IgD-negative memory B cell (primary cell): ENCODE results near the gene MED16. TPM values are rescaled to one million over a fixed set of nuclear protein-coding genes. Genes with fewer than 3 reads are reported as not detected.

Experiments
- H3K27ac Mint-ChIP-seq, 3 donors: one replicate each; pipeline ENCODE4 v1.8.0; 2020 to 2022; ENCODE audit warnings: mild to moderate bottlenecking in 3 of 3, mixed read lengths in 3 of 3, moderate library complexity in 1 of 3
- H3K27me3 Mint-ChIP-seq: one replicate; pipeline ENCODE4 v1.8.0; 2021; ENCODE audit warnings: mixed read lengths
- H3K36me3 Mint-ChIP-seq: one replicate; pipeline ENCODE4 v1.8.0; 2020; ENCODE audit warnings: mild to moderate bottlenecking, mixed read lengths
- H3K4me1 Mint-ChIP-seq, 3 donors: one replicate each; pipeline ENCODE4 v1.8.0; 2020 to 2022; ENCODE audit warnings: mixed read lengths in 3 of 3, mild to moderate bottlenecking in 1 of 3
- H3K4me3 Mint-ChIP-seq, 4 donors: one replicate each; pipeline ENCODE4 v1.8.0; 2020 to 2022; ENCODE audit warnings: mild to moderate bottlenecking in 4 of 4, mixed read lengths in 4 of 4, moderate library complexity in 3 of 4
- H3K9me3 Mint-ChIP-seq, 3 donors: one replicate each; pipeline ENCODE4 v1.8.0; 2020 to 2021; ENCODE audit warnings: mixed read lengths in 3 of 3, mild to moderate bottlenecking in 1 of 3
- polyA plus RNA-seq: library from polyadenylated mRNA; unstranded; fragments of 300-500 nt; fragmentation: Illumina TruSeq; gene quantifications from one replicate; pipeline ENCODE4 v1.2.3, GENCODE V29; 2021

Gene MED16
- polyA plus RNA-seq, 1 donor from 2014 or later: 138 TPM

DNA sequence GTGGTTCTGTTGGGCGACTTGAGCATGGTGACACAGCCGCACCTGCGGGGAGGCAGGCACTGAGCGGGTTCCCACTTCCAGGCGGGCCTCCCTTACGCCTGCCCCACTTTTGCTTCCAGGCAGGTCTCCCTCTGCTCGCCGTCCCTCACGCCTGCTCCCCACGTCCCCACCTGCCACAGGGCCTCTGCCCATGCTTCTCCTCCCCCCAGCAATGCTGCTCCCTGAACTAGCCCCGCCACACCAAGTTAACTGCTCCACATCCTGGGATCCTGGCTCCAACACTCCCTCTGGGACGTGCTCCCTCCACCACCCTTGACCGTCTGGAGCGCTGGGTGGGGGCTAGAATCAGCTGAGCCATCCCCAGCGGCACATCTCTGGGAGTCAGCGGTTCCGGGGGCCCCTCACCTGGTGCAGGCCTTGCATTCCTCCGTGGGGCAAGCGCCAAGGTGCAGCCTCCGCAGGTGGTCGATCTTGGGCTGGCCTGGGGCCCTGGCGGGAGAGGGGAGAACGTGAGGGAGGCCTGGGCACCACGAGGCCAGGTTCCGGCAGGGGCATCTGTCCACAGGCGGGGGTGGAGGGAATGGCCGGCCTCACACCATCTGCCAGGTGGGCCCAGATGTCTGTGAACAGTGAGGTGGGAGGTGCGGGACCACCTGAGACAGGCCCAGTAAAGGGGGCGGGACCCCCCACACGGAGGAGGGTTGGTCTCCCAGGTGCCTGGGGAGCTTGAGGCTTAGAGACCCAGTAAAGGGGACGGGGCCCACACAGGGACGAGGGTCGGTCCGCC, 24.3 kb downstream of the MED16 start:
- no peaks in the 10 kb centered on the region for H3K36me3 Mint-ChIP-seq
- H3K9me3 Mint-ChIP-seq: no peaks in the 10 kb centered on the region
- no peak overlapping the region for H3K27ac Mint-ChIP-seq
- no peaks in the 10 kb centered on the region for H3K27me3 Mint-ChIP-seq
- peak overlapping the region in 1 of 4 donors; percentile 63 for H3K4me3 Mint-ChIP-seq
- H3K4me1 Mint-ChIP-seq: peaks cover 8 to 11% (median 8%) of the 10 kb centered on the region in 3 donors

DNA sequence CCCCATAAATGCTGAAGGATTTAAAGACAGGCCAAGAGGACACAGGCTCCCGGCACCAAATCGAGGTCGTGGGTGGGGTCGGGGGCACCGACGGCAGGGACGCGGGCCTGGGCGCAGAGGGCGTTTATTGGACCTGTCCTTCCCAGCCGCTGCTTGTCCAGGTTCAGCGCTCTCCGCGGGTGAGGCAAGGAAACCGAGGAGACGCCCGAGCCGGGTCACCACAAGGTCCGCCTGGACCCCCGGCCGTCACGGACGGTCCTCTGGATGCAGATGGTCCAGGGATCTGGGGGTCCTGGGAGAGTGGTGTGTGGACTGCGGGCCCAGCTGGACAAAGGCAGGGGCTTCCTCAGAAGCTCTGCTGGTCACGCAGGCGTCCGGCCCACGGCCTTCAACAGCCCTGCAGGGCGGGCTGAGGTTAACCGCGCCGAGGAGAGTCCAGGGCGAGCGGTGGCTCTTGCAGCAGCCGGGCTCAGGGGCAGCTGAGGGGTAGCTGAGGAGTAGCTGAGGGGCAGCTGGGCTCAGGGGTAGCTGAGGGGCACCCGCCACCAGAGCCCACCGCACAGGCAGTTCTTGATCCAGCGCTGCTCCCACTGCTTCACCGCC, 25.0 kb downstream of the MED16 start:
- Mint-ChIP-seq H3K4me3 (peak overlapping the region in 1 of 4 donors; percentile 40), H3K36me3 (no peaks in the 10 kb centered on the region), H3K9me3 (no peaks in the 10 kb centered on the region), H3K27ac (peak overlapping the region in 1 of 3 donors; percentile 62), H3K27me3 (no peaks in the 10 kb centered on the region), H3K4me1 (peaks cover 8 to 14% (median 9%) of the 10 kb centered on the region in 3 donors)

DNA sequence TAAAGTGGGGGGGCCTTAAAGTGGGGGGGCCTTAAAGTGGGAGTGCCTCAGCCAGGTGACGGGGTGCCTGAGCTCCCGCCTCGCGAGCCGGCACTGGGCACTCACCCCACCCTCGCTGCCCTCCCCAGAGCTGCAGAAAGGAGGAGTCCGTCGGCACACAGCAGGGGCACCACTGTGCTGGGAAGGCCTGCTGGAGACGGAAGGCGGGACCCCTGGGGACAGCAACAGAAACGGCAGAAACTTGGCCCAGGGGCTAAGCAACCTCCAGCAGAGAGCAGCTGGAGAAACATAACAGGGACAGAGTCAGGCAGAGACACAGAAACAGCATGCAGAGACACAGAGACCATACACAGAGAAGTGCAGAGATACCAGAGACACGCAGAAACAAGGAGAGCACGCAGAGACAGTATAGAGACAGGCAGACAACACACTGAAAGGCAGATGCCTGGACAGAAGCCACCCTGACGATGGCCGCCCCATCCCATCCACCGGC, 25.6 kb downstream of the MED16 start:
- H3K4me1 Mint-ChIP-seq: peaks cover 9 to 12% (median 10%) of the 10 kb centered on the region in 3 donors
- H3K27me3 Mint-ChIP-seq: no peaks in the 10 kb centered on the region
- H3K36me3 Mint-ChIP-seq: no peaks in the 10 kb centered on the region
- H3K4me3 Mint-ChIP-seq: peak overlapping the region in 1 of 4 donors; percentile 40
- H3K27ac Mint-ChIP-seq: peak overlapping the region in 1 of 3 donors; percentile 62
- no peaks in the 10 kb centered on the region for H3K9me3 Mint-ChIP-seq

DNA sequence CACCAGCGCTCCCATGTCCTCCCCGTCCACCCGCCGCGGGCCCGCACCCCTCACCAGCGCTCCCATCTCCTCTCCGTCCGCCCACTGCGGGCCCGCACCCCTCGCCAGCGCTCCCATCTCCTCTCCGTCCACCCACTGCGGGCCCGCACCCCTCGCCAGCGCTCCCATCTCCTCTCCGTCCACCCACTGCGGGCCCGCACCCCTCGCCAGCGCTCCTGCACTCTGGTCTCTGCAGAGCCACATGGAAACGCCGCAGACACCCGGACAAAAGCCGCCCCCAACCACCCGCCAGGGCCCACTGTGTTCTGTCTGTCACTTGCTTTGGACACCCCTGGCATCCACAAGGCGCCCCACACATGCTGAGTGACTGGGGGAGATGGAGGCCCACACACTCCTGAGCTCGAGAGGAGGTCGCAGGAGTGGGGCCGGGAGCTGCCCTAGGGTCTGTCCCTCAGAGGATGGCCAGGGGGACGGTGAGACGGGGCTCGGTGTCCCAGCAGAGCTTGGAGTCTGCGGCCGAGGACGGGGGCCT, 26.2 kb downstream of the MED16 start:
- Mint-ChIP-seq H3K9me3 (no peaks in the 10 kb centered on the region), H3K4me1 (peaks cover 9 to 12% (median 10%) of the 10 kb centered on the region in 3 donors), H3K36me3 (no peaks in the 10 kb centered on the region), H3K4me3 (no peak overlapping the region), H3K27ac (peak overlapping the region in 1 of 3 donors; percentile 62), H3K27me3 (no peaks in the 10 kb centered on the region)

DNA sequence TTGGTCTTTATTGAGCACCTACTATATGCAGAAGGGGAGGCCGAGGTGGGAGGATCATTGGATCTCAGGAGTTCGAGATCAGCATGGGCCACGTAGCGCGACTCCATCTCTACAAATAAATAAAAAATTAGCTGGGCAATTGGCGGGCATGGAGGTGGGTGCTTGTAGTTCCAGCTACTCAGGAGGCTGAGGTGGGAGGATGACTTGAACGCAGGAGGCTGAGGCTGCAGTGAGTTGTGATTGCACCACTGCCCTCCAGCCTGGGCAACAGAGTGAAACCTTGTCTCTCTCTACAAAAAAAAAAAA, 29.7 kb downstream of the MED16 start:
- Mint-ChIP-seq H3K4me1 (peaks cover 9 to 10% (median 10%) of the 10 kb centered on the region in 3 donors), H3K4me3 (peak overlapping the region; percentile 79 to 94 (median 86)), H3K27me3 (no peaks in the 10 kb centered on the region), H3K9me3 (peaks cover 0 to under 1% (median 0%) of the 10 kb centered on the region in 3 donors), H3K27ac (peak overlapping the region; percentile 83 to 98 (median 91)), H3K36me3 (no peaks in the 10 kb centered on the region)

DNA sequence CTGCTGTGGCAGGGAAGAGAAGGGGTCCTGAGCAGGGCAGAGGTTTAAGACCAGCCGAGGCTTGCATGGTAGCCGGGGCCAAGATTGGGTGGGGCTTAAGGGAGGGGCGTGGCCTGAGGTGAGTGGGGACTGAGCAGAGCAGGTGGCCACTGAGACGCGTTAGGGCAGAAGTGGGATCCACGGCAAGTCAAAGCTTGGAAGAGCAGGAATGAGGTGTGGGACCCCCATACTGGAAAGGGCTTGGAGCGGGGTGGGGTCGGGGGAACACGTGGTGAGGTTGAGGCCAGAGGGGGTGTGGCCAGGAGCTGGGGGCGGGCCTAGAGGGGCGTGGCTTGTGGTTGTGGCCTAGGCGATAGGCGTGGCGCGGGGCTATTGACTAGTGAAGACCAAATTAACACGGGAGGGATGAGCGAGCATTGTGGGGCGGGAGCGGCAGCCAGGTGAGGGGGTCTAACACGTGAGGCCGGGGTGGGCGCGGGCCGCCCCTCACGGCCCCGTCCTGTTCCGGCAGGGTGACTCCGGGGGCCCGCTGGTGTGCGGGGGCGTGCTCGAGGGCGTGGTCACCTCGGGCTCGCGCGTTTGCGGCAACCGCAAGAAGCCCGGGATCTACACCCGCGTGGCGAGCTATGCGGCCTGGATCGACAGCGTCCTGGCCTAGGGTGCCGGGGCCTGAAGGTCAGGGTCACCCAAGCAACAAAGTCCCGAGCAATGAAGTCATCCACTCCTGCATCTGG, 30.2 kb downstream of the MED16 start:
- Mint-ChIP-seq H3K4me3 (peak overlapping the region; percentile 79 to 94 (median 83)), H3K27me3 (peaks cover under 1% of the 10 kb centered on the region), H3K27ac (peak overlapping the region; percentile 67 to 98 (median 83)), H3K36me3 (no peaks in the 10 kb centered on the region), H3K4me1 (peaks cover 9 to 10% (median 10%) of the 10 kb centered on the region in 3 donors), H3K9me3 (peaks cover 0 to 2% (median 0%) of the 10 kb centered on the region in 3 donors)

DNA sequence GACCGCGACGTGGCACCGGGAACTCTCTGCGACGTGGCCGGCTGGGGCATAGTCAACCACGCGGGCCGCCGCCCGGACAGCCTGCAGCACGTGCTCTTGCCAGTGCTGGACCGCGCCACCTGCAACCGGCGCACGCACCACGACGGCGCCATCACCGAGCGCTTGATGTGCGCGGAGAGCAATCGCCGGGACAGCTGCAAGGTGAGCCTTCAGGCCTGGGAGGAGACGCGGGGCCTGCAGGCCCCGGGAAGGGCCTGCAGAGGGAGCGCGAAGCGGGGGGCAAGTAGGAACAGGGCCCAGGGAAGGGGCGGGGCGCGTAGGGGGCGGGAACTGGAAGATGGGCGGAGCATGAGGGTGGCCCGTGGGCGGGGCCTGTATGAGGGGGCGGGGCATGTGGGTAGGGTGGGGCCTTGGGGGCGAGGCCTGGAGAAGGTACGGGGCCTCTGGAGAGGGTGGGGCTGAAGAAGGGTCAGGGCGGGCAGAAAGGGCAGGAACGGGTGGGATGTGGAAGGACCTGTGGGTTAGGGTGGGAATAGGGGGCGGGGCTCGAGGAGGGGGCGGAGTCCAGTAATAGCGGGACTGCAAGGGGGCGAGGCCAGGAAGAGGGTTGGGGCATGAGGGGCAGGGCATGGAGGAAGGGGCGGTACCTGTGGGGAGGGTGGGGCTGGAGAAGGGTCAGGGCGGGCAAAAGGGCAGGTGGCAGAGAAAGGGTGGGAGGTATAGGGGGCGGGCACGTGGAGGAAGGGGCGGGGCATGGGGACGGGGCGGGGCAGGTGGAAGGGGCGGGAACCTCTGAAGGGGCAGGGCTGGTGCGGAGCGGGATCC, 31.0 kb downstream of the MED16 start:
- H3K36me3 Mint-ChIP-seq: no peaks in the 10 kb centered on the region
- H3K9me3 Mint-ChIP-seq: peaks cover 0 to 2% (median 0%) of the 10 kb centered on the region in 3 donors
- peak overlapping the region in 3 of 4 donors; percentile 17 to 79 (median 47) for H3K4me3 Mint-ChIP-seq
- peak overlapping the region in 1 of 3 donors; percentile 98 for H3K27ac Mint-ChIP-seq
- H3K4me1 Mint-ChIP-seq: peaks cover 8 to 13% (median 9%) of the 10 kb centered on the region in 3 donors
- H3K27me3 Mint-ChIP-seq: peaks cover 2% of the 10 kb centered on the region

DNA sequence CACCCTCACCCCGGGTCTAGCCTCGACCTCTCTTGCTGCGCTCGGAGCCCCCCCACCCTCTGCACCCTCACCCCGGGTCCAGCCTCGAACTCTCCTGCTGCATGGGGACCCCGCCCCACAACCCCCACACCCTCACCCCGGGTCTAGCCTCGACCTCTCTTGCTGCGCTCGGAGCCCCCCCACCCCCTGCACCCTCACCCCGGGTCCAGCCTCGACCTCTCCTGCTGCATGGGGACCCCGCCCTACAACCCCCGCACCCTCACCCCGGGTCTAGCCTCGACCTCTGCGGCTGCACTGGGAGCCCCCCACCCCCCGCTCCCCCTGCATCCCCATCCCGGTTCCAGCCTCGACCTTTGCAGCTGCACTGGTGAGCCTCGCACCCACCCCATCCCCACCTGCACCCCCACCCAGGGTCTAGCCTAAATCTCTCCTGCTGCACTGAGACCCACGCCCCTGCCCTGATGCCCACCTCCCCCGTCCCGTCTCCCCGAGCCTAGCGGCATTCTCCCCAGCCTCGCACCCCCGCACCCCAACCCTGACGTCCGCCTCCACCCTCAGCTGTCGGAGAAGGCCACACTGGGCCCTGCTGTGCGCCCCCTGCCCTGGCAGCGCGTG, 31.7 kb downstream of the MED16 start:
- Mint-ChIP-seq H3K27me3 (peaks cover 2% of the 10 kb centered on the region), H3K4me3 (peak overlapping the region in 1 of 4 donors; percentile 17), H3K27ac (no peak overlapping the region), H3K9me3 (peaks cover 0 to 2% (median 0%) of the 10 kb centered on the region in 3 donors), H3K4me1 (peaks cover 8 to 15% (median 9%) of the 10 kb centered on the region in 3 donors), H3K36me3 (no peaks in the 10 kb centered on the region)

DNA sequence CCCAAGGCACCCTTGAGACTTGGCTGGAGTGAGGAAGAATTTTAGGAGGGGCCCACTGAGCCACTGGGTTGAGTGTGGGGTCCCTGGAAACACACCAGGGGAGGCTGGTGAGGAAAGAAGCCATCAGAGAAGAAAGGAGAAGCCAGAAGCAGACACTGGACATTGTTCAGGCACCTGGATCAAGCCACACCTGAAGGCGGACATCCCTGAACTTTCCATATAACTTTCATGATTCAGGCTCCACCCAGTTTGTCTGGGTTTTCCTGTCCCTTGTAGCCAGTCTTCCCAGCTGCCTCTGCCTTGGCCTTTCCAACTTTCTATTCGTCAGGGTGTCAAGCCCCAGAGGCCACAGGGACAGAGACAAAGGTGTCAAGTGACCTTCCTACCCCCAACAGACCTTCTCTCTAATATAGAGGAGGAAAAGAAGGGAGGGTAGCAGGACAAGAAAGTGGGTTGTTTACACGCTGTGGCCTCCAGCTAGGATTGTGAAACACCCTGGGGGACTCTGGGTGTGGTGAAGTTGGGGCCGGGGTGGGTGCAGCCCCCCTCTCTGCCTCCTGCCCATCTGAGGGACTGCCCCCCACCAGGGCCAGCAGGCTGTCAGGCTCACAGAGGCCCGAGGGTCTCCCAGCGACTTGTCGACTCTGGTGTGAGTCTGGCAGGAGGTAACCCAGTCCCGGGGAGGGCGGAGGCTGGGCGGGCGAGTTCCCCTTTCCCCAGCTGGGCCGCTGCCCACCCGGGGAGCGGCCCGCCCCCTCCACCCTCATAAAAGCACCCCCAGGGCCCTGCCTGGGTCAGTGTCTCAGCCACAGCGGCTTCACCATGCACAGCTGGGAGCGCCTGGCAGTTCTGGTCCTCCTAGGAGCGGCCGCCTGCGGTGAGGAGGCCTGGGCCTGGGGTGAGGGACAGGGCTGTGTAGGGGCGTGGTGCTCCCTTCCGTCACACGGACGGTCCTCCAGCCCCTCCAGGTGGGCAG, 33.8 kb downstream of the MED16 start, which contains the start of gene CFD:
CFD (plus strand) TSS at position 797 of the 976 bp plus-strand sequence; CDS start at position 823, 26 bp downstream.
- Mint-ChIP-seq H3K27ac (peak within 1 kb of the TSS in 1 of 3 donors; percentile 68), H3K4me3 (peak within 1 kb of the TSS; percentile 37 to 65 (median 54)), H3K36me3 (no peaks in the 10 kb centered on the region)

DNA sequence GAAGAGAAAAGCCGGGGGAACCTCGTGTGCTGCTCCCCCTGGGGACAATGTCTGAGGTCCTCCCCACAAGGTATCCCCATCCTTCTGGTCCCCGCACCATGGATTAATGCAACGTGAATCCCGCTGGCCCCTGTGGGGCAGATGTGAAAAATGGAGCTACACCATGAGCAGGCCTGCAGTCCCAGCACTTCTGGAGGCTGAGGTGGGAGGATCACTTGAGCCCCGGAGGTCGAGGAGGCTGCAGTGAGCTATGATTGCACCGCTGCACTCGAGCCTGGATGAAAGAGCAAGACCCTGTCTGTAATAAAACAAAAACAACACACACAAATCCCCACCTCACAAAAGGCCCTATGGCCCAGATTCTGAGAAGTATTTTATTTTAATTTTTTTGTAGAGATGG, 34.7 kb downstream of the MED16 start:
- Mint-ChIP-seq H3K27me3 (peaks cover 2% of the 10 kb centered on the region), H3K4me1 (peaks cover 3 to 5% (median 4%) of the 10 kb centered on the region in 3 donors), H3K9me3 (peaks cover 0 to 2% (median 0%) of the 10 kb centered on the region in 3 donors), H3K36me3 (no peaks in the 10 kb centered on the region), H3K4me3 (peak overlapping the region in 1 of 4 donors; percentile 12), H3K27ac (peak overlapping the region in 1 of 3 donors; percentile 68)

More for the DNA sequence above, 33.8 kb downstream of the MED16 start, which contains the start of gene CFD:
- Mint-ChIP-seq H3K9me3 (peaks cover 0 to 2% (median 0%) of the 10 kb centered on the region in 3 donors), H3K27me3 (peaks cover 2% of the 10 kb centered on the region), H3K4me1 (peaks cover 6 to 11% (median 9%) of the 10 kb centered on the region in 3 donors)

DNA sequence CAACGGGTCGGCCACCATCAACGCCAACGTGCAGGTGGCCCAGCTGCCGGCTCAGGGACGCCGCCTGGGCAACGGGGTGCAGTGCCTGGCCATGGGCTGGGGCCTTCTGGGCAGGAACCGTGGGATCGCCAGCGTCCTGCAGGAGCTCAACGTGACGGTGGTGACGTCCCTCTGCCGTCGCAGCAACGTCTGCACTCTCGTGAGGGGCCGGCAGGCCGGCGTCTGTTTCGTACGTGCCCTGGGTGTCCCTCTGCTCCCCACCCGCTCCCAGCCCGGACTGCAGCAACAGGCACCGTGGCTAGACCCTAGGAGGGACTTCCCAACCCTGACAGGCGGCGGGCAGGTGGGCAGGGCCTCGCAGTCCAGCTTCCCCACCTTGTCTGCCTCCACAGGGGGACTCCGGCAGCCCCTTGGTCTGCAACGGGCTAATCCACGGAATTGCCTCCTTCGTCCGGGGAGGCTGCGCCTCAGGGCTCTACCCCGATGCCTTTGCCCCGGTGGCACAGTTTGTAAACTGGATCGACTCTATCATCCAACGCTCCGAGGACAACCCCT, 37.3 kb downstream of the MED16 start:
- Mint-ChIP-seq H3K9me3 (peaks cover 0 to 2% (median 0%) of the 10 kb centered on the region in 3 donors), H3K4me3 (no peak overlapping the region), H3K4me1 (peaks cover 0 to 5% (median 0%) of the 10 kb centered on the region in 3 donors), H3K36me3 (no peaks in the 10 kb centered on the region), H3K27ac (no peak overlapping the region), H3K27me3 (peaks cover 10% of the 10 kb centered on the region)

DNA sequence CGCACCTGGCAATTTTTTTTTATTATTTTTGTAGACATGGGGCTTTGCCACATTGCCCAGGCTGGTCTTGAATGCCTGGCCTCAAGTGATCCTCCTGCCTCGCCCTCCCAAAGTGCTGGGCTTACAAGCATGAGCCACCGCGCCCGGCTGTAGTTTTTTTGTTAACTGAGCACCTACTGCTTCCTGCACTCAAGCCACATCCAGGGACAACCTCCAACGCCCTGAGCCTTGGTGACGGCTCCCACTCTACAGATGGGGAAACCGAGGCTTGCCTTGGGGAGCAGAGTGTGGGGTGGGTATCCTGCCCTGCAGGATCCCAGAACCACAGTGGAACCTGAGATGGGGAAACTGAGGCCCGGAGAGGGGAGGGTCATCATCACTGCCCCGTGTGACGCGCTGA, 37.8 kb downstream of the MED16 start:
- Mint-ChIP-seq H3K4me3 (no peak overlapping the region), H3K4me1 (peaks cover 0 to 5% (median 0%) of the 10 kb centered on the region in 3 donors), H3K36me3 (no peaks in the 10 kb centered on the region), H3K27ac (peak overlapping the region in 1 of 3 donors; percentile 53), H3K27me3 (peaks cover 10% of the 10 kb centered on the region), H3K9me3 (peaks cover 0 to 2% (median 0%) of the 10 kb centered on the region in 3 donors)
